Measurements from ENCODE around the gene PCDHGB4. TPM values are rescaled to one million over a fixed set of nuclear protein-coding genes. Genes with fewer than 3 reads are reported as not detected.
"Not testable (repeated sequence)": the region's sequence is repeated elsewhere in the genome, so short reads cannot be mapped to it uniquely, and the experiment has no call there.

The PCDHGB4 gene
- polyA plus RNA-seq, 1 donor: 1.7 TPM

DNA sequence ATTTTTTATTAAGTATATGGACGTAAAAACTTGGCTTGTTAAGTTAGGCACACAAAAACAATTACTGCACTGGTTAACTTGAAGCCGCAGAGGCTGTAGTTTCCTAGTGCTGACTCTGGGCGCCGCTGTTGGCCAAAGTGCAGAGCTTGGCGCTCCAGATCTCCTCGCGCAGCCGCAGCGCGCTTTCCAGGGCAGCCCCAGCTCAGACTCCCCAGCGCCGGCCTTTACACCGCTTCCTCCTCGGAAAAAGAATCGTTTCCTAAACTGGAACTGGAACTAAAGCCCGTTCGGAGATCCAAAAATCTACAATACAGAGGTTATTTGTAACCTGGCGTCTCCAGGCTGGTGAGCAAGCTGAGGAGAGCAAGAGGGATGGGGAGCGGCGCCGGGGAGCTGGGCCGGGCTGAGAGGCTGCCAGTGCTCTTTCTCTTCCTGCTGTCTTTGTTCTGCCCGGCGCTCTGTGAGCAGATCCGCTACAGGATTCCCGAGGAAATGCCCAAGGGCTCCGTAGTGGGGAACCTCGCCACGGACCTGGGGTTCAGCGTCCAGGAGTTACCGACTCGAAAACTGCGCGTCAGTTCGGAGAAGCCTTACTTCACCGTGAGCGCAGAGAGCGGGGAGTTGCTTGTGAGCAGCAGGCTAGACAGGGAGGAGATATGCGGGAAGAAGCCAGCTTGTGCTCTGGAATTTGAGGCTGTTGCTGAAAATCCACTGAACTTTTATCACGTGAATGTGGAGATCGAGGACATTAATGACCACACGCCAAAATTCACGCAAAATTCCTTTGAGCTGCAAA is 10.5 kb downstream of the PCDHGB4 start, which contains the start of gene PCDHGB5:
Gene PCDHGB5 (plus strand): TSS at position 192 of the 796 bp plus-strand sequence. CDS start 181 bp downstream, at position 373.
- DNase-seq (ENCODE audit: low read depth): not testable (repeated sequence)

DNA sequence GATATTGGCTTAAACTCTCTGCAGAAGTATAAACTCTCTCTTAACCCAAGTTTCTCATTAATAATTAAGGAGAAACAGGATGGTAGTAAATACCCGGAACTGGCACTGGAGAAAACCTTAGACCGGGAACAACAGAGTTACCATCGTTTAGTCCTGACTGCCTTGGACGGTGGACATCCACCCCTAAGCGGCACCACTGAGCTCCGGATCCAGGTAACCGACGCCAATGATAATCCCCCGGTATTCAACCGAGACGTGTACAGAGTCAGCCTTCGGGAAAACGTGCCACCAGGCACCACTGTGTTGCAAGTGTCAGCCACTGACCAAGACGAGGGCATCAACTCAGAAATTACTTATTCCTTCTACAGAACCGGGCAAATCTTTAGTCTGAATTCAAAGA is 11.1 kb downstream of the PCDHGB4 start:
- DNase-seq (ENCODE audit: low read depth): no peak

DNA sequence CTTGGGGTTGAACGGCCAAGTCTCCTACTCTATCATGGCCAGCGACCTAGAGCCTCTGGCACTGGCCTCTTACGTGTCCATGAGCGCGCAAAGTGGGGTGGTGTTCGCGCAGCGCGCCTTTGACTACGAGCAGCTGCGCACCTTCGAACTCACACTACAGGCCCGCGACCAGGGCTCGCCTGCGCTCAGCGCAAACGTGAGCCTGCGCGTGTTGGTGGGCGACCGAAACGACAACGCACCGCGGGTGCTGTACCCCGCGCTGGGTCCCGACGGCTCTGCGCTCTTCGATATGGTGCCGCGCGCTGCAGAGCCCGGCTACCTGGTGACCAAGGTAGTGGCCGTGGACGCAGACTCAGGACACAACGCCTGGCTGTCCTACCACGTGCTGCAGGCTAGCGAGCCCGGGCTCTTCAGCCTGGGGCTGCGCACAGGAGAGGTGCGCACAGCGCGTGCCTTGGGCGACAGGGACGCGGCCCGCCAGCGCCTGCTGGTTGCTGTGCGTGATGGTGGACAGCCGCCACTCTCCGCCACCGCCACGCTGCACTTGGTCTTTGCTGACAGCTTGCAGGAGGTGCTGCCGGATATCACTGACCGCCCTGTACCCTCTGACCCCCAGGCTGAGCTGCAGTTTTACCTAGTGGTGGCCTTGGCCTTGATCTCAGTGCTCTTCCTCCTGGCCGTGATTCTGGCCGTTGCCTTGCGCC is 12.2 kb downstream of the PCDHGB4 start:
- no peak for DNase-seq (ENCODE audit: low read depth)

DNA sequence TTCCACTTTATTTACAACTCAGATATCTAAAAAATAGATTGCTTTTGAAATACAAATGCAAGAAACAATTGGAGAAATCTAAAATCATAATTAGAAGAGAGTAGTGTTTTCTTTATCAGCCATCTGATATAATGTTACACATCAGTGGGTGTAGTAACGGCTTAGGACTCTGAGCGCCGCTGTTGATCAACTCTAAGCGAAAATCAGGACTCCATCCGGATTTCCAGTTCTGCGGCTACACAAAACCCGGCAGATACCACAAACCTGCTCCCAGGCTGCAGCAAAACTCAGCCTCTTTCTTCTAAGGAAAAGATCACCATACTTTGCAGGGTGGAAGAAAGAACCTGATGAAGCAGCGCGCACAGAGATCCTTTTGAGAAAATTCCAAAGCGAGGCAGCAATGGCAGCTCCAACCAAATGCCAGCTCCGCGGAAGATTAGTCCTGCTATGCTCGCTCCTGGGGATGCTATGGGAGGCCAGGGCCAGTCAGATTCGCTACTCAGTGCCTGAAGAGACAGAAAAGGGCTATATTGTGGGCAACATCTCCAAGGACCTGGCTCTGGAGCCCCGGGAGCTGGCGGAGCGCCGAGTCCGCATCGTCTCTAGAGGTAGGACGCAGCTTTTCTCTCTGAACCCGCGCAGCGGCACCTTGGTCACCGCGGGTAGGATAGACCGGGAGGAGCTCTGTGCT is 15.2 kb downstream of the PCDHGB4 start, which contains the start of gene PCDHGA9:
Gene PCDHGA9 (plus strand): TSS at position 226 of the 691 bp plus-strand sequence. CDS start 175 bp downstream, at position 401.
- DNase-seq (ENCODE audit: low read depth): no peak

DNA sequence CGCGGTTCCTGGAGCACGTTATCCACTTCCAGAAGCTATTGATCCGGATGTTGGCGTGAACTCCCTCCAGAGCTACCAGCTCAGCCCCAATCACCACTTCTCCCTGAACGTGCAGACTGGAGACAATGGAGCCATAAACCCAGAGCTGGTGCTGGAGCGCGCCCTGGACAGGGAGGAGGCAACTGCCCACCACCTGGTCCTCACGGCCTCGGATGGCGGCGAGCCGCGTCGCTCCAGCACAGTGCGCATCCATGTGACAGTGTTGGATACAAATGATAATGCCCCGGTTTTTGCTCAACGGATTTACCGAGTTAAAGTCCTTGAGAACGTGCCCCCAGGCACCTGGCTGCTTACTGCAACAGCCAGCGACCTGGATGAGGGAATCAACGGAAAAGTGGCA is 15.9 kb downstream of the PCDHGB4 start:
- no peak for DNase-seq (ENCODE audit: low read depth)

DNA sequence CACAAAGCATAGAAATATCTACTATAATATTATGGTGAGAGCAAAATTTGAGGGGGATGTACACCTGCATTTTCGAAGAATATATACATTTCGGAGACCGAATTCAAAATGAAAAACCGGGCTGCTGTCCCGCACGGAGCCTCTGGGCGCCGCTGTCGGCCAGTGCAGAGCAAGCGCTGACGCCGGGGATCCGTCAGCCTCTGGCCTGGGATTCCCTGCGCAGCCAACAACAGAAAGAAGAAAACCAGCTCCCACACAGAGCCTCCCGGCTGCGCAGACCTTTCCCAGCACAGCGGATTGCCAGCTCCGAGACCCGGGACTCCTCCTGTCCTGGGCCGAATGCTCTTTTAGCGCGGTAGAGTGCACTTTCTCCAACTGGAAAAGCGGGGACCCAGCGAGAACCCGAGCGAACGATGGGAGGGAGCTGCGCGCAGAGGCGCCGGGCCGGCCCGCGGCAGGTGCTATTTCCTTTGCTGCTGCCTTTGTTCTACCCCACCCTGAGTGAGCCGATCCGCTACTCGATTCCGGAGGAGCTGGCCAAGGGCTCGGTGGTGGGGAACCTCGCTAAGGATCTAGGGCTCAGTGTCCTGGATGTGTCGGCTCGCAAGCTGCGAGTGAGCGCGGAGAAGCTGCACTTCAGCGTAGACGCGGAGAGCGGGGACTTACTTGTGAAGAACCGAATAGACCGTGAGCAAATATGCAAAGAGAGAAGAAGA is 20.4 kb downstream of the PCDHGB4 start, which contains the start of gene PCDHGB6:
Gene PCDHGB6 (plus strand): TSS at position 232 of the 716 bp plus-strand sequence. CDS start 182 bp downstream, at position 414.
- DNase-seq (ENCODE audit: low read depth): not testable (repeated sequence)

DNA sequence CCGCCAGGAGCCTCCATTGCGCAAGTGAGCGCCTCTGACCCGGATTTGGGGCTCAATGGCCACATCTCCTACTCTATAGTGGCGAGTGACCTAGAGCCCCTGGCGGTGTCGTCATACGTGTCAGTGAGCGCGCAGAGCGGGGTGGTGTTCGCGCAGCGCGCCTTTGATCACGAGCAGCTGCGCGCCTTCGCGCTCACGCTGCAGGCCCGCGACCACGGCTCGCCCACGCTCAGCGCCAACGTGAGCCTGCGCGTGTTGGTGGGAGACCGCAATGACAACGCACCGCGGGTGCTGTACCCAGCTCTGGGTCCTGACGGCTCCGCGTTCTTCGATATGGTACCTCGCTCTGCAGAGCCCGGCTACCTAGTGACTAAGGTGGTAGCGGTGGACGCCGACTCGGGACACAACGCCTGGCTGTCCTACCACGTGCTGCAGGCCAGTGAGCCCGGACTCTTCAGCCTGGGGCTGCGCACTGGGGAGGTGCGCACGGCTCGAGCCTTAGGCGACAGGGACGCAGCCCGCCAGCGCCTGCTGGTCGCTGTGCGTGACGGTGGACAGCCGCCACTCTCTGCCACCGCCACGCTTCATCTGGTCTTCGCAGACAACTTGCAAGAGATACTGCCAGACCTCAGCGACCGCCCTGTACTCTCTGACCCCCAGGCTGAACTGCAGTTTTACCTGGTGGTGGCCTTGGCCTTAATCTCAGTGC is 22.3 kb downstream of the PCDHGB4 start:
- no peak for DNase-seq (ENCODE audit: low read depth)

DNA sequence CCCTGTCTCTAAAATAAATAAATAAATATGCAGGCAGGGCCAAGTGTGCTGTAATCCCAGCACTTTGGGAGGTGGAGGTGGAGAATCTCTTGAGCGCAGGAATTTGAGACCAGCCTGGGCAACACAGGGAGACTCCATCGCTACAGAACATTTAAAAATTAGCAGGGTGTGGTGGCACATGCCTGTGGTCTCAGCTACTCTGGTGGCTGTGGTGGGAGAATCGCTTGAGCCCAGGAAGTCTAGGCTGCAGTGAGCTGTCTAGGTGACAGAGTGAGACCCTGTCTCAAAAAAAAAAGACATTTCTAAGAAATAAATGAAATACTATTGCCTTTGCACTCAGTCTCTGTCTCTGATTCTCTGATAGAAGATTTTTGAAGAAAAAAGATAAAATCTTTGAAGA is 24.1 kb downstream of the PCDHGB4 start:
- no peak for DNase-seq (ENCODE audit: low read depth)

DNA sequence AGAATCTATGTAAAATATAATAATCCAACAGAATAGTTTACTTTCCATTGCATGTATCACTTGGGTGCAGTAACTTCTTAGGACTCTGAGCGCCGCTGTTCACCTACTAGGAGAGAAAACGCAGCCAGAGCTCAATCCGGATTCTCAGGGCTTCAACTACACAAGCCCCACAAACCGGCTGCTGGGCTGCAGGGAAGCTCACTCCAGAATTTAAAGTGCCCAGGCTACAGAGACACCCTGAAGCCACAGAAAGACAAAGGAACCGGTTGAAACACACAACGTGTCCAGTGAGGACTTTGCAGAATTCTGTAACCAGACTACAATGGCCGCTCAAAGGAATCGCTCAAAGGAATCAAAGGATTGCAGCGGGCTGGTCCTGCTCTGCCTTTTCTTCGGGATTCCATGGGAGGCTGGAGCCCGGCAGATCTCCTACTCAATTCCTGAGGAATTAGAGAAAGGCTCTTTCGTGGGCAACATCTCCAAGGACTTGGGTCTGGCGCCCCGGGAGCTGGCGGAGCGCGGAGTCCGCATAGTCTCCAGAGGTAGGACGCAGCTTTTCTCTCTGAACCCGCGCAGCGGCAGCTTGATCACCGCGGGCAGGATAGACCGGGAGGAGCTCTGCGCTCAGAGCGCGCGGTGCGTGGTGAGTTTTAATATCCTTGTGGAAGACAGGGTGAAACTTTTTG is 25.5 kb downstream of the PCDHGB4 start, which contains the start of gene PCDHGA10:
Gene PCDHGA10 (plus strand): TSS at position 134 of the 686 bp plus-strand sequence. CDS start 189 bp downstream, at position 323.
- DNase-seq (ENCODE audit: low read depth): no peak

DNA sequence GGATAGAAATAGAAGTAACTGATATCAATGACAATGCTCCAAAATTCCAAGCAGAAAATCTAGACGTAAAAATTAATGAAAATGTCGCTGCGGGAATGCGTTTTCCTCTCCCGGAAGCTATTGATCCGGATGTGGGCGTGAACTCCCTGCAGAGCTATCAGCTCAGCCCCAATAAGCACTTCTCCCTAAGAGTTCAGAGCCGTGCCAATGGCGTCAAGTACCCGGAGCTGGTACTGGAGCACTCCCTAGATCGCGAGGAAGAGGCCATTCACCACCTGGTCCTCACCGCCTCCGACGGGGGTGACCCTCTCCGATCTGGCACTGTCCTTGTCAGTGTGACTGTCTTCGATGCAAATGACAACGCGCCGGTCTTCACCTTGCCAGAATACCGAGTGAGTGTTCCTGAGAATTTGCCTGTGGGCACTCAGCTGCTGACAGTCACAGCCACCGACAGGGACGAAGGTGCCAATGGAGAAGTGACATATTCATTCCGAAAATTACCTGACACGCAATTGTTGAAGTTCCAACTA is 26.1 kb downstream of the PCDHGB4 start:
- no peak for DNase-seq (ENCODE audit: low read depth)

DNA sequence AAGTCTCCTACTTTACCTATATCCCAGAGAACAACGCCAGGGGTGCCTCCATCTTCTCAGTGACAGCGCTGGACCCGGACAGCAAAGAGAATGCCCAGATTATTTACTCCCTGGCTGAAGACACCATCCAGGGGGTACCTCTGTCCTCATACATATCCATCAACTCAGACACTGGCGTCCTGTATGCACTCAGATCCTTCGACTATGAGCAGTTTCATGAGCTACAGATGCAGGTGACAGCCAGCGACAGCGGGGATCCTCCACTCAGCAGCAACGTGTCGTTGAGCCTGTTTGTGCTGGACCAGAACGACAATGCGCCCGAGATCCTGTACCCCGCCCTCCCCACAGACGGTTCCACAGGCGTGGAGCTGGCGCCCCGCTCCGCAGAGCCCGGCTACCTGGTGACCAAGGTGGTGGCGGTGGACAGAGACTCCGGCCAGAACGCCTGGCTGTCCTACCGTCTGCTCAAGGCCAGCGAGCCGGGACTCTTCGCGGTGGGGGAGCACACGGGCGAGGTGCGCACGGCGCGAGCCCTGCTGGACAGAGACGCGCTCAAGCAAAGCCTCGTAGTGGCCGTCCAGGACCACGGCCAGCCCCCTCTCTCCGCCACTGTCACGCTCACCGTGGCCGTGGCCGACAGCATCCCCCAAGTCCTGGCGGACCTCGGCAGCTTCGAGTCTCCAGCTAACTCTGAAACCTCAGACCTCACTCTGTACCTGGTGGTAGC is 27.2 kb downstream of the PCDHGB4 start:
- not testable (repeated sequence) for DNase-seq (ENCODE audit: low read depth)

DNA sequence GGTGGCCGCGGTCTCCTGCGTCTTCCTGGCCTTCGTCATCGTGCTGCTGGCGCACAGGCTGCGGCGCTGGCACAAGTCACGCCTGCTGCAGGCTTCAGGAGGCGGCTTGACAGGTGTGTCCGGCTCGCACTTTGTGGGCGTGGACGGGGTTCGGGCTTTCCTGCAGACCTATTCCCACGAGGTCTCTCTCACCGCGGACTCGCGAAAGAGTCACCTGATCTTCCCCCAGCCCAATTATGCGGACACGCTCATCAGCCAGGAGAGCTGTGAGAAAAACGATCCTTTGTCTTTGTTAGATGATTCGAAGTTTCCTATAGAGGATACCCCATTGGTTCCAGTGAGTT is 27.7 kb downstream of the PCDHGB4 start:
- not testable (repeated sequence) for DNase-seq (ENCODE audit: low read depth)

DNA sequence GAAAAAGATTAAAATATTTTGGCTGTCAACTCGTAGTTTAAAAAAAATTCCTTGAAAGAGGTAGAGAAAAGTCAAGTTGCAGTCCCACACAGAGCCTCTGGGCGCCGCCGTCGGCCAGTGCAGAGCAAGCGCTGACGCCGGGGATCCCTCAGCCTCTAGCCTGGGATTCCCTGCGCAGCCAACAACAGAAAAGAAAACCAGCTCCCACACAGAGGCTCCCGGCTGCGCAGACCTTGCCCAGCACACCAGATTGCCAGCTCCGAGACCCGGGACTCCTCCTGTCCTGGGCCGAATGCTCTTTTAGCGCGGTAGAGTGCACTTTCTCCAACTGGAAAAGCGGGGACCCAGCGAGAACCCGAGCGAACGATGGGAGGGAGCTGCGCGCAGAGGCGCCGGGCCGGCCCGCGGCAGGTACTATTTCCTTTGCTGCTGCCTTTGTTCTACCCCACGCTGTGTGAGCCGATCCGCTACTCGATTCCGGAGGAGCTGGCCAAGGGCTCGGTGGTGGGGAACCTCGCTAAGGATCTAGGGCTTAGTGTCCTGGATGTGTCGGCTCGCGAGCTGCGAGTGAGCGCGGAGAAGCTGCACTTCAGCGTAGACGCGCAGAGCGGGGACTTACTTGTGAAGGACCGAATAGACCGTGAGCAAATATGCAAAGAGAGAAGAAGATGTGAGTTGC is 30.1 kb downstream of the PCDHGB4 start, which contains the start of gene PCDHGB7:
Gene PCDHGB7 (plus strand): TSS at position 184 of the 679 bp plus-strand sequence. CDS start 183 bp downstream, at position 367.
- DNase-seq (ENCODE audit: low read depth): not testable (repeated sequence)

DNA sequence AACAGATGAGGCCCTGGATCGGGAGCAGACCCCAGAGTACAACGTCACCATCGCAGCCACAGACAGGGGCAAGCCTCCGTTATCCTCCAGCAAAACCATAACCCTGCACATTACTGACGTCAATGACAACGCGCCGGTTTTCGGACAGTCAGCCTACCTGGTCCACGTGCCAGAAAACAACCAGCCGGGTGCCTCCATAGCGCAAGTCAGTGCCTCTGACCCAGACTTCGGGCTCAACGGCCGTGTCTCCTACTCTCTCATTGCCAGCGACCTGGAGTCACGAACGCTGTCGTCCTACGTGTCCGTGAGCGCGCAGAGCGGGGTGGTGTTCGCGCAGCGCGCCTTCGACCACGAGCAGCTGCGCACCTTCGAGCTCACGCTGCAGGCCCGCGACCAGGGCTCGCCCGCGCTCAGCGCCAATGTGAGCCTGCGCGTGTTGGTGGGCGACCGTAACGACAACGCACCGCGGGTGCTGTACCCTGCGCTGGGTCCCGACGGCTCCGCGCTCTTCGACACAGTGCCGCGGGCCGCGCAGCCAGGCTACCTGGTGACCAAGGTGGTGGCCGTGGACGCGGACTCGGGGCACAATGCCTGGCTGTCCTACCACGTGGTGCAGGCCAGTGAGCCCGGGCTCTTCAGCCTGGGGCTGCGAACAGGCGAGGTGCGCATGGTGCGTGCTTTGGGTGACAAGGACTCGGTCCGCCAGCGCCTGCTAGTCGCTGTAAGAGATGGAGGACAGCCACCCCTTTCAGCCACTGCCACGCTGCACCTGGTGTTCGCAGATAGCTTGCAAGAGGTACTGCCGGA is 31.8 kb downstream of the PCDHGB4 start:
- no peak for DNase-seq (ENCODE audit: low read depth)

DNA sequence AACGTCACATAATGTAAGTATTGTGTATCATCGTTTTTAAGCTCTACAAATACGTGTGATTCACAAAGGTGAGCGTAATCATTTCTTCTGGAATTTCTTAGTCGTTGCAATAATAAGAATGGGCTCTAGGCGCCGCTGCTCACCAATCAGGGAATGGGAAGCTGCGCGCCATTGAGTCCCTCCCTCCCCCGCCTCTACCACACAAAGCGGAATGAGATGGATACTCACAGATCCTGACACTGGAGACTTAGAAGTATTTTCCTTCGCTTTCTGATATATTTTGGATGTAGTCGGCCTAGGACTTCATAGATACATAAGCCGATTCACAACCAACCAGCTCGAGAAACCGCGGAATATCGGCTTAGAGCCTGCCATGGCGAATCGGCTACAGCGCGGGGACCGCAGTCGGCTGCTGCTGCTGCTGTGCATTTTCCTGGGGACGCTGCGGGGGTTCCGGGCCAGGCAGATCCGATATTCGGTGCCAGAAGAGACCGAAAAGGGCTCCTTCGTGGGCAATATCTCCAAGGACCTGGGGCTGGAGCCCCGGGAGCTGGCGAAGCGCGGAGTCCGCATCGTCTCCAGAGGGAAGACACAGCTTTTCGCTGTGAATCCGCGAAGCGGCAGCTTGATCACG is 33.5 kb downstream of the PCDHGB4 start, which contains the start of gene PCDHGA11:
Gene PCDHGA11 (plus strand): TSS at position 197 of the 634 bp plus-strand sequence. CDS start 177 bp downstream, at position 374.
- no peak for DNase-seq (ENCODE audit: low read depth)

DNA sequence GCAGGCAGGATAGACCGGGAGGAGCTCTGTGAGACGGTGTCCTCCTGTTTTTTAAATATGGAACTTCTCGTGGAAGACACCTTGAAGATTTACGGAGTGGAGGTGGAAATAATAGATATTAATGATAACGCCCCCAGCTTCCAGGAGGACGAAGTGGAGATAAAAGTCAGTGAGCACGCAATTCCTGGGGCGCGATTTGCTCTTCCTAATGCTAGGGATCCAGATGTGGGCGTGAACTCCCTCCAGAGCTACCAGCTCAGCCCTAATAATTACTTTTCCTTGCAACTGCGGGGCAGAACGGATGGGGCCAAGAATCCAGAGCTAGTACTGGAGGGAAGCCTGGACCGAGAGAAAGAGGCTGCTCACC is 34.0 kb downstream of the PCDHGB4 start:
- DNase-seq (ENCODE audit: low read depth): no peak

DNA sequence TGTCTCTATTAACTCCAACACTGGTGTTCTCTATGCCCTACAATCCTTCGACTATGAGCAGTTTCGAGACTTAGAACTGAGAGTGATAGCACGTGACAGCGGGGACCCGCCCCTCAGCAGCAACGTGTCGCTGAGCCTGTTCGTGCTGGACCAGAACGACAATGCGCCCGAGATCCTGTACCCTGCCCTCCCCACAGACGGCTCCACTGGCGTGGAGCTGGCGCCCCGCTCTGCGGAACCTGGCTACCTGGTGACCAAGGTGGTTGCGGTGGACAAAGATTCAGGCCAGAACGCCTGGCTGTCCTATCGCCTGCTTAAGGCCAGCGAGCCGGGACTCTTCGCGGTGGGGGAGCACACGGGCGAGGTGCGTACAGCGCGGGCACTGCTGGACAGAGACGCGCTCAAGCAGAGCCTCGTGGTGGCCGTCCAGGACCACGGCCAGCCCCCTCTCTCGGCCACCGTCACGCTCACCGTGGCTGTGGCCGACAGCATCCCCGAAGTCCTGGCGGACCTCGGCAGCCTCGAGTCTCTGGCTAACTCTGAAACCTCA is 35.3 kb downstream of the PCDHGB4 start:
- DNase-seq (ENCODE audit: low read depth): no peak

All from forelimb muscle (tissue), 1 donor.